Effector memory CD8-positive, alpha-beta T cell (primary cell): ENCODE results near the gene MRPL45.

Source experiments
- ATAC-seq: fragments of 150-1000 bp; cut with Tn5 transposase; replicated peaks from 2 replicates; pipeline ENCODE4 v1.10.0; 2021; ENCODE audit warnings: mild to moderate bottlenecking, moderate library complexity
- DNase-seq, 3 experiments: peaks; one replicate each; pipeline ENCODE4 v3.0.0; 2021
- H3K27ac Mint-ChIP-seq, 2 donors: one replicate each; pipeline ENCODE4 v1.8.0; 2022; ENCODE audit warnings: mild to moderate bottlenecking in 2 of 2, mixed read lengths in 2 of 2, moderate library complexity in 2 of 2
- H3K27me3 Mint-ChIP-seq, 2 donors: one replicate each; pipeline ENCODE4 v1.8.0; 2022; ENCODE audit warnings: mixed read lengths in 2 of 2
- H3K36me3 Mint-ChIP-seq: one replicate; pipeline ENCODE4 v1.8.0; 2022; ENCODE audit warnings: mild to moderate bottlenecking, moderate library complexity, mixed read lengths; ENCODE audit not compliant: insufficient read depth
- H3K4me1 Mint-ChIP-seq, 2 donors: one replicate each; pipeline ENCODE4 v1.8.0; 2022; ENCODE audit warnings: low read depth in 2 of 2, mixed read lengths in 2 of 2
- H3K4me3 Mint-ChIP-seq, 2 donors: one replicate each; pipeline ENCODE4 v1.8.0; 2022; ENCODE audit warnings: mild to moderate bottlenecking in 2 of 2, mixed read lengths in 2 of 2, moderate library complexity in 2 of 2
- H3K9me3 Mint-ChIP-seq, 2 donors: one replicate each; pipeline ENCODE4 v1.8.0; 2022; ENCODE audit warnings: mixed read lengths in 2 of 2

Gene MRPL45

DNA sequence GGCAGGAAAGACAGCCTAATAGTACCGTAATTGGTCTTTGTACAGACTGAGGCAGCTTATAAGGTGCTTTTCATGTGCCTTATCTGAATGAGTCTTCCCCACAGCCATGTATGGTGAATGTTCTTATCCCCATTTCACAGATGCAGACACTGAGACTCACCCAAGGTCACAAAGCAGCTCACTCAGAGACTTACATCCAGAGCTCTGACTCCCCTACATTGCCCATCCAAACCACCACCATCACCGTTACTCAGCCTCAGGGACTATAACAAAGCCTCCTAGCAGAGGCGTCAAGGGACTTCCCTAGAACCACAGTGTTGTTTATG lies 47.4 kb downstream of the MRPL45 start:
- Mint-ChIP-seq H3K4me3 (no peak overlapping the region), H3K9me3 (no peaks in the 10 kb centered on the region), H3K27ac (no peak overlapping the region), H3K27me3 (peaks cover 17 to 45% of the 10 kb centered on the region in 2 donors), H3K4me1 (peaks cover 3 to 4% of the 10 kb centered on the region in 2 donors), H3K36me3 (no peaks in the 10 kb centered on the region)
- DNase-seq (no peak), ATAC-seq (no peak)

DNA sequence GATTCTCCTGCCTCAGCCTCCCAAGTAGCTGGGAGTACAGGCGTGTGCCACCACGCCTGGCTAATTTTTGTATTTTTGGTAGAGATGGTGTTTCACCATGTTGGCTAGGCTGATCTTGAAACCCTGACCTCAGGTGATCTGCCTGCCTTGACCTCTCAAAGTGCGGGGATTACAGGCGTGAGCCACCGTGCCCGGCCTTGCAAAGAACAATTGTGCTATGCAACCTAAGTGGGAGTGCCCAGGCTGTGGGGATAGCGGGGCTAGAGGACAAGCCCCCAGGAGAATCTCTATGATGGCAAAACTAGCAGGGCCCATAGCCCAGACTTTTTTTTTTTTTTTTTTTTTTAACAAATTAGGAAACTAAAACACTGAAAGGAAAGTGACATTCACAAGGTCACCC lies 48.8 kb downstream of the MRPL45 start:
- DNase-seq (no peak), ATAC-seq (no peak)
- H3K27ac Mint-ChIP-seq: no peak overlapping the region
- H3K4me1 Mint-ChIP-seq: peaks cover 3 to 4% of the 10 kb centered on the region in 2 donors
- H3K27me3 Mint-ChIP-seq: peaks cover 17 to 45% of the 10 kb centered on the region in 2 donors
- no peak overlapping the region for H3K4me3 Mint-ChIP-seq
- no peaks in the 10 kb centered on the region for H3K36me3 Mint-ChIP-seq
- H3K9me3 Mint-ChIP-seq: no peaks in the 10 kb centered on the region

- peak overlapping the region in 1 of 2 donors; percentile 17 for H3K27ac Mint-ChIP-seq
- peak; percentile 49 for ATAC-seq
- H3K4me1 Mint-ChIP-seq: peaks cover 18 to 22% of the 10 kb centered on the region in 2 donors
- peak; percentile 80 to 87 (median 84) for DNase-seq
- H3K36me3 Mint-ChIP-seq: peaks cover 5% of the 10 kb centered on the region
- peaks cover 6 to 14% of the 10 kb centered on the region in 2 donors for H3K27me3 Mint-ChIP-seq
- no peaks in the 10 kb centered on the region for H3K9me3 Mint-ChIP-seq
- no peak overlapping the region for H3K4me3 Mint-ChIP-seq
These were observed 52.2 kb downstream of the MRPL45 start for GRCh38 chr17:38349097-38349730.

DNA sequence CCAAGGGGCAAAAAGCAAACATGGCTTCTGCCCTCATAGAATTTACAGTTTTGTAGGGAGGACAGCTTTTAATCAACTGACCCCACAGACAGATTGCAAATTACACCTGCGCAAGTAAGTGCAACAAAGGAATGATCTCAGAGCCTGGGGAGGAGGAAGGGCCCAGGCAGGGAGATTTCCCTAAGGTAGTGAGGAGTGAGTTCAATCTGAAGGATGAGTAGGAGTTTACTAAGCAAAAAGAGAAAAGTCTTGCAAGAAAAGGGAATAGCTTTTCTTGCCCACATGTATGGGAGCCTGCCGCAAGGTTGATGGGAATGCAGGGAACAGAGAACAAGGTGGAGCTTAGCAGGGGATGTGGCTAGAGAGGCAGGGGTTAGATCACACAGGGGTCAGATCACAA lies 53.1 kb downstream of the MRPL45 start:
- Mint-ChIP-seq H3K27ac (peak overlapping the region in 1 of 2 donors; percentile 17), H3K36me3 (peaks cover 5% of the 10 kb centered on the region), H3K4me3 (no peak overlapping the region), H3K27me3 (peaks cover 0 to 6% of the 10 kb centered on the region in 2 donors), H3K9me3 (no peaks in the 10 kb centered on the region), H3K4me1 (peaks cover 26 to 30% of the 10 kb centered on the region in 2 donors)
- ATAC-seq: no peak
- no peak for DNase-seq

DNA sequence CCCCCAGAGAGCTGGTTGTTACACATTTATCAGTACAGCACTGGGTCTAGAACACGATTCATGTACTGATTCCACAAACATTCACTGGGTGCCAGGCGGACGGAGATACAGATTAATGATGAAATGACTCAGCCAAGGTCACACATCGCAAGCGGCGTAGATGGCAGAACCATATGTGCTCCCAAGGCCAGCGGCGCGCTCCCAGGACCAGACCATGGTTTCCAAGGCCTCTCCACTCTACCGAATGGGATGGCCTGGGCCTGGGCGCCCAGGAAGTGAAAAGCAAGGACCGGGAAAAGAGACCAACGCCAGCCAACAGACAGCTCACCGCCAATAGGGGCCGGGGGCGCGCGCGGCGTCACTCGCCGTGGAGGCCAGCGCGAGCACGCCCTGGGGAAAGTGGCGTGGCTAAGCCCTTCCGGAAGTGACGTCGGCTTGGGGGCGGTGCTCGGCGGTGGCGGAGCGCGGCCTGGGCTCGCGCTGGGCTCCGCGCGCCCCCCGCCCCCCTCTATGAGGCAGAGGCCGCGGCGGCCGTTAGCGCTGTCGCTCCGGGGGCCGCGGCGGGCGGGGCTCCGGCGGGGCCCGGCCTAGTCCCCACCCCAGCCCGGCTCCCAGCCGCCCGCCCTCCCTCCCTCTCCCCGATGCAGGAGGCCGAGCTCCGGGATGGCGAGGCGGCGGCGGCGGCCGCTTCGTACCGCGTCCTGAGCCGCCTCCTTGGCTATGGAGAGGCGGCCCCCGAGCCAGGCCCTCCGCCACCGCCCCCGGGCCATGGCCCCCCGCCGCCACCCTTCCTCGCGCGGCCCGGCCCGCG lies 54.6 kb downstream of the MRPL45 start, which contains the start of gene SOCS7:
Gene SOCS7, plus strand, starts transcription at position 433 of the 811 bp plus-strand sequence. Its CDS starts 209 bp downstream, at position 642.
- Mint-ChIP-seq H3K27ac (peak within 1 kb of the TSS; percentile 93 to 95), H3K9me3 (no peaks in the 10 kb centered on the region), H3K27me3 (no peaks in the 10 kb centered on the region), H3K36me3 (peaks cover 5% of the 10 kb centered on the region), H3K4me1 (peaks cover 36 to 41% of the 10 kb centered on the region in 2 donors), H3K4me3 (peak within 1 kb of the TSS; percentile 95)
- ATAC-seq (peak; percentile 91), DNase-seq (peak; percentile 92 to 93 (median 92))

DNA sequence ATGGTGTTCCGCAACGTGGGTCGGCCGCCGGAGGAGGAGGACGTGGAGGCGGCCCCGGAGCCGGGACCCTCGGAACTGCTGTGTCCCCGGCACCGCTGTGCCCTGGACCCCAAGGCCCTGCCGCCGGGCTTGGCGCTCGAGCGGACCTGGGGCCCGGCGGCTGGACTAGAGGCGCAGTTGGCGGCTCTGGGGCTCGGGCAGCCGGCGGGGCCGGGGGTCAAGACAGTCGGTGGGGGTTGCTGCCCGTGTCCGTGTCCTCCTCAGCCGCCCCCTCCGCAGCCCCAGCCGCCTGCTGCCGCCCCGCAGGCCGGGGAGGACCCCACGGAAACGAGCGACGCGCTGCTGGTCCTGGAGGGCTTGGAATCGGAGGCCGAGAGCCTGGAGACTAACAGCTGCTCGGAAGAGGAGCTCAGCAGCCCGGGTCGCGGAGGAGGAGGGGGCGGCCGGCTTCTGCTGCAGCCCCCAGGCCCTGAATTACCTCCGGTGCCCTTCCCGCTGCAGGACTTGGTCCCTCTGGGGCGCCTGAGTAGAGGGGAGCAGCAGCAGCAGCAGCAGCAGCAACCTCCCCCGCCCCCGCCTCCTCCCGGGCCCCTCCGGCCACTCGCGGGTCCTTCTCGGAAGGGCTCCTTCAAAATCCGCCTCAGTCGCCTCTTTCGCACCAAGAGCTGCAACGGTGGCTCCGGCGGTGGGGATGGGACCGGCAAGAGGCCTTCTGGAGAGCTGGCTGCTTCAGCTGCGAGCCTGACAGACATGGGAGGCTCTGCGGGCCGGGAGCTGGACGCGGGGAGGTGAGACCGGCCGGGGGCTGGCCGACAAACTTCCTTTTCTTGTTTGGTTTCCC lies 55.5 kb downstream of the MRPL45 start:
- Mint-ChIP-seq H3K9me3 (no peaks in the 10 kb centered on the region), H3K27ac (peak overlapping the region; percentile 29 to 77), H3K36me3 (peaks cover 5% of the 10 kb centered on the region), H3K4me3 (peak overlapping the region; percentile 78 to 79), H3K4me1 (peaks cover 40 to 44% of the 10 kb centered on the region in 2 donors), H3K27me3 (no peaks in the 10 kb centered on the region)
- DNase-seq (peak in 2 of 3 experiments; percentile 5 to 8), ATAC-seq (no peak)

DNA sequence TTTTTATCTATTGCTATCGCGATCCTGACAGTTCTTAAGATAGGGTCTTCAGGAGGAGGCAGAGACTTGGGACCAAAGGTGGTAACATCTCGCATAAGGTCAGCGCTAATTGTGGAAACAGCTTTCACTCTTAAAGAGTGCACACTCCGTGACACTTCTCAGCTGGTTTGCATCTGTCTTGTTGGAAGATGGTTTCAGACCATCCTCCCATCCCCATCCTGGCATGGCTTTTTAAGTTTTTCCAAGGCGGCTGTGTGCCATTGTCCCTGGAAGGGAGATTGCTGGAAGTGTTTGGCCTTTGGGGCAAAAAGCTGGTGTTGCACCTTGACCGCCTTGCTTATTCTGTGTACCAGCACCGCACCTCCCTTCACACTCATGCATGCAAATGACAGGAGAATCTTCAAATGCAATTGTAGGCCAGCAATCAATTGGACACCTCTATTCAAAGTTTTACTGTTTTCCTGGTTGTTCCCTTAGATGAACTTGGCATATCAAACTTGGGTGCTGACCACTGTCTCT lies 56.2 kb downstream of the MRPL45 start:
- Mint-ChIP-seq H3K9me3 (no peaks in the 10 kb centered on the region), H3K36me3 (peaks cover 5% of the 10 kb centered on the region), H3K27ac (peak overlapping the region; percentile 29 to 77), H3K4me1 (peaks cover 43 to 48% of the 10 kb centered on the region in 2 donors), H3K4me3 (peak overlapping the region; percentile 78 to 79), H3K27me3 (no peaks in the 10 kb centered on the region)
- no peak for DNase-seq
- ATAC-seq: no peak

GRCh38 chr17:38353668-38354067 lies 56.7 kb downstream of the MRPL45 start:
- Mint-ChIP-seq H3K27me3 (no peaks in the 10 kb centered on the region), H3K27ac (peak overlapping the region in 1 of 2 donors; percentile 77), H3K36me3 (peaks cover 5% of the 10 kb centered on the region), H3K9me3 (no peaks in the 10 kb centered on the region), H3K4me3 (peak overlapping the region; percentile 78 to 79), H3K4me1 (peaks cover 43 to 53% of the 10 kb centered on the region in 2 donors)
- no peak for DNase-seq
- ATAC-seq: no peak

- DNase-seq: no peak
- peaks cover 5% of the 10 kb centered on the region for H3K36me3 Mint-ChIP-seq
- no peaks in the 10 kb centered on the region for H3K27me3 Mint-ChIP-seq
- H3K4me3 Mint-ChIP-seq: peak overlapping the region; percentile 78 to 79
- H3K4me1 Mint-ChIP-seq: peaks cover 39 to 50% of the 10 kb centered on the region in 2 donors
- no peaks in the 10 kb centered on the region for H3K9me3 Mint-ChIP-seq
- ATAC-seq: no peak
- peak overlapping the region; percentile 6 to 23 for H3K27ac Mint-ChIP-seq
These were observed 57.5 kb downstream of the MRPL45 start for GRCh38 chr17:38354466-38354865.

GRCh38 chr17:38355251-38355650 lies 58.3 kb downstream of the MRPL45 start:
- Mint-ChIP-seq H3K27ac (no peak overlapping the region), H3K4me3 (no peak overlapping the region), H3K36me3 (peaks cover 5% of the 10 kb centered on the region), H3K4me1 (peaks cover 39 to 50% of the 10 kb centered on the region in 2 donors), H3K27me3 (no peaks in the 10 kb centered on the region), H3K9me3 (no peaks in the 10 kb centered on the region)
- ATAC-seq (no peak), DNase-seq (no peak)

DNA sequence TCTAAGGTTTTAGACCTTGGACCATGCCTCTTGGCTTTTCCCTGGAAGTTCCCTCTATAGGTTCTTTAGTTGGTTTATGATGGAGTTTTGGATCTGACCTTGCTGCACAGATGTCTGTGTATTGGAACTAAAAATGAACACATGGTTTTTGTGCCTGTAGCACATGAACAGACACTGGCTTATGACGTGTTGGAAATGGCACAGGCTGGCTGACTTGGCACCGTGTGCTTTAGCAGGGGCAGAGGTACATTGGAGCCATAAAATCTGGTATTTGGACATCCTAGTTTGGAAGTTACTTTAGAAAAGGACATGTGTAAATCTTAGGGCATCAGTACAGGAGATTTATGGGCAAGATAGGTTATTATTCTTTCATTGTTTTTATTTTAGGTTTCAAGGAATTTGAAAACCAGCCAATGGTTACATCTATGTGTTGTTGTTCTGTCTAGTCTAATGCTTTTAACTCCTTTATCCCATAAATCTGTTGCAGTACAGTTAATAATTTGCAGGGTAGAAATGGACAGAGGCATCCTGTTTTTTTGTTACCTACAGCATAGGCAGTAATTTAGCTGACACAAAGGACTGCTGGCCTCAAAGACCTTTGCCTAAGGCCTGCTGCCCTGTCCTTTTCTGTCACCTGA lies 60.6 kb downstream of the MRPL45 start:
- no peaks in the 10 kb centered on the region for H3K9me3 Mint-ChIP-seq
- no peak overlapping the region for H3K27ac Mint-ChIP-seq
- H3K27me3 Mint-ChIP-seq: no peaks in the 10 kb centered on the region
- ATAC-seq (no peak), DNase-seq (no peak)
- peaks cover 39 to 49% of the 10 kb centered on the region in 2 donors for H3K4me1 Mint-ChIP-seq
- H3K36me3 Mint-ChIP-seq: no peaks in the 10 kb centered on the region
- no peak overlapping the region for H3K4me3 Mint-ChIP-seq

DNA sequence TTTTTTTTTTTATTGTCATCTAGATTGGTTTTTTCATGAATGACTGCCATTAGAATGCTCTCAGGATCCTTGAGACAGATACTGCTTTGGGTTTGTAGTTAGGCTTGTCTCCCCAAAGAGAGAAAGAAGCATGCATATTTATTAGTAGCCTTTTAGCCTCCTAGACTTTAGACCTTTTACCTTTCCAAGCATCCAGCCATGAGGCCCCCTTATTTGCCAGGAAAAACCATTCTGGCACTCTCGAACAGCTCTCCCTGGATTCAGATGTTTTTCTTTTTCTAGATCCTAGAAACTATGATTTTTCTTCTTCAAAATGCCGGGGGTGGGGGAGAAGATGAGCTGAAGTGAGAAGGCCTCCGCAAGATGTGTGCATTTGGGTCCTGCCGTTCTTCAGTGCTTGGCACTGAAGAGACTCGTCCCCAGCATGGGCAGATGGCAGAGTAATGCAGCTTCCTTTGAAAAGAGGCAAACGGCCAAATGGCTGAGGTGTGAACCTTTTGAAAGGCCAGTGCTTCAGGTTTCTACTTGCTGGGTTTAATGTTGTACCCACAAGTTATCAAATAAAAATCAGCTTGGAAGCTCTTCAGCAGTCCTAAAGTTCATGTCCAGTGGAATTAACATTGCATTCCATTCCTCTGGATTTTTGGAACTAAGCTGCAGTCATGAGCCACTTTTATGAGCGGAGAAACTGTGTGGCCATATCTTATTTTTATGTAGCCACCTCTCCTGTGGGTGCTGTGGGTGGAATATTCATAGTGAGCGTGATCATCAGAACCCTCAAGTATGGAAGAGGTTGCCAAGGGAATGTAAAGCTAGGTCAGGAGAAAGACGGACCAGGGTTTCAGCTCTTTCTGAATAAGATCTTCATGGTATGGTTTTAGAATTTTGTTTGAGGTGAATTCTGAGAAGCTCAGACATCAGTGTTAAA lies 61.9 kb downstream of the MRPL45 start:
- Mint-ChIP-seq H3K4me3 (no peak overlapping the region), H3K4me1 (peaks cover 30 to 40% of the 10 kb centered on the region in 2 donors), H3K36me3 (no peaks in the 10 kb centered on the region), H3K27me3 (no peaks in the 10 kb centered on the region), H3K9me3 (no peaks in the 10 kb centered on the region), H3K27ac (peak overlapping the region in 1 of 2 donors; percentile 15)
- no peak for DNase-seq
- ATAC-seq: no peak
